ENCODE data around the gene GRN.
A peak's percentile ranks its signal among the peaks of the same experiment; 100 is the strongest.
"Not testable (repeated sequence)": the region's sequence is repeated elsewhere in the genome, so short reads cannot be mapped to it uniquely, and the experiment has no call there.

GRN gene

DNA sequence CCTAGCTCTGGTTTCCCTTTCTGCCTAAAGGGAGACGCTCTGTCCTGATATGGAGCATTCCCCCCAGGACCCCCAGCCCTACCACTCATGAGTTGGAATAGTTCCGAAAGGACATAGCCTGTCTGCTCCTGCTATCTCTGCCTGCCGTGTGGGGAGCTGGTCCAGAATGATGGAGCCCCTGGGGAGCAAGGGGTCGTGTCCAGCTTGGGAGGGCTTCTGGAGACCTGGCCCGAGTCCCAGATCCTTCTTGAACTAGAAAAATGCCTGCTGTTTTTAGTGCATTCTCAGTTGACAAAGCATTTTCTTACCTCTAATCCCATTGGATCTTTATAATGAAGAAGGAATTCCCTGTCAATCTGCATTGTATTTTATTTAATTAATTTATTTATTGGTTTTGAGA, 9.1 kb upstream of the GRN start:
- no peak overlapping the region for H3K27ac ChIP-seq (ENCODE audit: low read depth, low read length)
- H3K9me3 ChIP-seq (ENCODE audit: insufficient read depth, low read depth, low read length), result no peaks in the 10 kb centered on the region
- H3K79me2 ChIP-seq (ENCODE audit: control insufficient read depth, insufficient read depth, low read length, poor library complexity), result no peaks in the 10 kb centered on the region
- H2BK5ac ChIP-seq (ENCODE audit: low read depth, low read length, poor library complexity), result no peak overlapping the region
- H3K79me1 ChIP-seq (ENCODE audit: low read length), result no peaks in the 10 kb centered on the region
- H3K18ac ChIP-seq (ENCODE audit: low read length), result no peak overlapping the region
- H3K23ac ChIP-seq (ENCODE audit: low read length), result no peak overlapping the region
- H3K9ac ChIP-seq (ENCODE audit: low read length), result no peak overlapping the region
- DNase-seq, result no peak
- no CpG with 5 or more reads among the region's 5 CpGs for WGBS (ENCODE audit: extremely low coverage, insufficient coverage, insufficient read length)
- H2AK5ac ChIP-seq (ENCODE audit: low read length), result no peak overlapping the region
- no peak overlapping the region for H4K12ac ChIP-seq (ENCODE audit: low read depth, low read length)
- H2AFZ ChIP-seq (ENCODE audit: insufficient read depth, low read length, poor library complexity), result no peak overlapping the region
- H3K4ac ChIP-seq (ENCODE audit: low read depth, low read length), result no peak overlapping the region
- no peaks in the 10 kb centered on the region for H3K27me3 ChIP-seq (ENCODE audit: insufficient read depth, low read length)
- no peaks in the 10 kb centered on the region for H3K36me3 ChIP-seq (ENCODE audit: control insufficient read depth in 1 of 2, insufficient read depth in 2 of 2, low read length in 2 of 2)
- H2BK120ac ChIP-seq (ENCODE audit: insufficient read depth, low read length, poor library complexity), result no peak overlapping the region
- no peak overlapping the region for H2BK12ac ChIP-seq (ENCODE audit: low read length)
- no peak overlapping the region for H4K8ac ChIP-seq (ENCODE audit: low read depth, low read length)
- H3K14ac ChIP-seq (ENCODE audit: low read length), result no peak overlapping the region
- no peaks in the 10 kb centered on the region for H3K4me1 ChIP-seq (ENCODE audit: control insufficient read depth in 1 of 2, insufficient read depth in 2 of 2, low read length in 2 of 2)
- no peak overlapping the region for H3K4me3 ChIP-seq (ENCODE audit: low read depth, low read length)
- no peak overlapping the region for H3K4me2 ChIP-seq (ENCODE audit: low read length)
- no peak overlapping the region for H4K91ac ChIP-seq (ENCODE audit: low read depth, low read length)

DNA sequence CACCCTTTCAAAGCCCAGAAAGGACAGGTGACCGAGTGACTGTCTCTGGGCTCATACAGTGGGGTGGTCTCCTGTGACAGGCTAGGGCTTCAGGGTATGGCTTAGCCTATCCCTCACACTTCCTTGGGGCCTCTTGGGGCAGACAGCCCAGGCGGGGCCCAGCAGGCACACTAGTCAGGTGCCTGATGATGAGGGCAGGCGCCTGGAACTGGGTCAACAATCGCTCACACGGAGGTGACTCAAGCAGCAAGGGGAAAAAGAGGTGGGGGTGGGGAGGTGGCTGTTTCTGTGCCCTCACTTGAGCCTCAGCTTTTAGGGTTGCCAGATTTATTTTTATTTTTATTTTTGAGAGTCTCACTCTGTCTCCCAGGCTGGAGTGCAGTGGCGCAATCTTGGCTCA, 6.4 kb upstream of the GRN start:
- no peak overlapping the region for H2BK120ac ChIP-seq (ENCODE audit: insufficient read depth, low read length, poor library complexity)
- WGBS (ENCODE audit: extremely low coverage, insufficient coverage, insufficient read length), result no CpG with 5 or more reads among the region's 6 CpGs
- H2BK5ac ChIP-seq (ENCODE audit: low read depth, low read length, poor library complexity), result no peak overlapping the region
- no peak overlapping the region for H3K14ac ChIP-seq (ENCODE audit: low read length)
- H4K12ac ChIP-seq (ENCODE audit: low read depth, low read length), result no peak overlapping the region
- no peak overlapping the region for H2AK5ac ChIP-seq (ENCODE audit: low read length)
- H3K4ac ChIP-seq (ENCODE audit: low read depth, low read length), result no peak overlapping the region
- no peak for DNase-seq
- H3K18ac ChIP-seq (ENCODE audit: low read length), result no peak overlapping the region
- H3K36me3 ChIP-seq (ENCODE audit: control insufficient read depth in 1 of 2, insufficient read depth in 2 of 2, low read length in 2 of 2), result no peaks in the 10 kb centered on the region
- H2BK12ac ChIP-seq (ENCODE audit: low read length), result no peak overlapping the region
- H4K91ac ChIP-seq (ENCODE audit: low read depth, low read length), result no peak overlapping the region
- H3K9me3 ChIP-seq (ENCODE audit: insufficient read depth, low read depth, low read length), result peaks cover 1% of the 10 kb centered on the region
- H3K9ac ChIP-seq (ENCODE audit: low read length), result no peak overlapping the region
- H4K8ac ChIP-seq (ENCODE audit: low read depth, low read length), result no peak overlapping the region
- no peak overlapping the region for H3K27ac ChIP-seq (ENCODE audit: low read depth, low read length)
- no peaks in the 10 kb centered on the region for H3K27me3 ChIP-seq (ENCODE audit: insufficient read depth, low read length)
- H3K4me2 ChIP-seq (ENCODE audit: low read length), result no peak overlapping the region
- H3K79me2 ChIP-seq (ENCODE audit: control insufficient read depth, insufficient read depth, low read length, poor library complexity), result no peaks in the 10 kb centered on the region
- no peak overlapping the region for H2AFZ ChIP-seq (ENCODE audit: insufficient read depth, low read length, poor library complexity)
- no peak overlapping the region for H3K4me3 ChIP-seq (ENCODE audit: low read depth, low read length)
- H3K4me1 ChIP-seq (ENCODE audit: control insufficient read depth in 1 of 2, insufficient read depth in 2 of 2, low read length in 2 of 2), result no peaks in the 10 kb centered on the region
- H3K23ac ChIP-seq (ENCODE audit: low read length), result no peak overlapping the region
- no peaks in the 10 kb centered on the region for H3K79me1 ChIP-seq (ENCODE audit: low read length)

DNA sequence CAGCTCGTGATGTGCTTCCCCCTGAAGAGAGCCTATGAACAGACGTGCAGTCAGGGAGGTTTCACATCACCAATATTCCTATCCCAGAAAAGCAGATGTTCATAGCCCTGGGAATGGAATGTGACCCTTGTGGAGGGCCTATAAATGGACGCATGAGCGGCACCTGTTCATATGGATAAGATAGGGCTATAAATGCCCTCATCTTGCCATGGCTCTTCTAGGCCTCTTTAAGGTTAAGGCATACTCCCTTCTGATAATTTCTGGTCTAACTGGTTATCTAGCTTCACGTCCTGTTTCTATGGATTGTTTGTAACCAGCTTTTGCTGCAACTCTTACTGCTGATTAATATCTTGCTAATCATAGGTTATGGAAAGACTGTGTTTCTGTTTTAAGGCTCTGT, 4.5 kb upstream of the GRN start:
- DNase-seq, result peak in 1 of 2 donors; percentile 61
- not testable (repeated sequence) for H3K23ac ChIP-seq (ENCODE audit: low read length); H2AK5ac ChIP-seq (ENCODE audit: low read length); H3K4me2 ChIP-seq (ENCODE audit: low read length); H4K12ac ChIP-seq (ENCODE audit: low read depth, low read length); H3K18ac ChIP-seq (ENCODE audit: low read length); H3K4me1 ChIP-seq (ENCODE audit: control insufficient read depth in 1 of 2, insufficient read depth in 2 of 2, low read length in 2 of 2); H2BK12ac ChIP-seq (ENCODE audit: low read length); H3K4me3 ChIP-seq (ENCODE audit: low read depth, low read length); H3K9ac ChIP-seq (ENCODE audit: low read length); H4K8ac ChIP-seq (ENCODE audit: low read depth, low read length); H3K4ac ChIP-seq (ENCODE audit: low read depth, low read length); H3K14ac ChIP-seq (ENCODE audit: low read length); H2BK120ac ChIP-seq (ENCODE audit: insufficient read depth, low read length, poor library complexity); H2BK5ac ChIP-seq (ENCODE audit: low read depth, low read length, poor library complexity); H4K91ac ChIP-seq (ENCODE audit: low read depth, low read length); H3K27me3 ChIP-seq (ENCODE audit: insufficient read depth, low read length); H3K9me3 ChIP-seq (ENCODE audit: insufficient read depth, low read depth, low read length); H2AFZ ChIP-seq (ENCODE audit: insufficient read depth, low read length, poor library complexity); H3K36me3 ChIP-seq (ENCODE audit: control insufficient read depth in 1 of 2, insufficient read depth in 2 of 2, low read length in 2 of 2); H3K79me2 ChIP-seq (ENCODE audit: control insufficient read depth, insufficient read depth, low read length, poor library complexity); H3K27ac ChIP-seq (ENCODE audit: low read depth, low read length); H3K79me1 ChIP-seq (ENCODE audit: low read length)
- no CpG with 5 or more reads among the region's 5 CpGs for WGBS (ENCODE audit: extremely low coverage, insufficient coverage, insufficient read length)

DNA sequence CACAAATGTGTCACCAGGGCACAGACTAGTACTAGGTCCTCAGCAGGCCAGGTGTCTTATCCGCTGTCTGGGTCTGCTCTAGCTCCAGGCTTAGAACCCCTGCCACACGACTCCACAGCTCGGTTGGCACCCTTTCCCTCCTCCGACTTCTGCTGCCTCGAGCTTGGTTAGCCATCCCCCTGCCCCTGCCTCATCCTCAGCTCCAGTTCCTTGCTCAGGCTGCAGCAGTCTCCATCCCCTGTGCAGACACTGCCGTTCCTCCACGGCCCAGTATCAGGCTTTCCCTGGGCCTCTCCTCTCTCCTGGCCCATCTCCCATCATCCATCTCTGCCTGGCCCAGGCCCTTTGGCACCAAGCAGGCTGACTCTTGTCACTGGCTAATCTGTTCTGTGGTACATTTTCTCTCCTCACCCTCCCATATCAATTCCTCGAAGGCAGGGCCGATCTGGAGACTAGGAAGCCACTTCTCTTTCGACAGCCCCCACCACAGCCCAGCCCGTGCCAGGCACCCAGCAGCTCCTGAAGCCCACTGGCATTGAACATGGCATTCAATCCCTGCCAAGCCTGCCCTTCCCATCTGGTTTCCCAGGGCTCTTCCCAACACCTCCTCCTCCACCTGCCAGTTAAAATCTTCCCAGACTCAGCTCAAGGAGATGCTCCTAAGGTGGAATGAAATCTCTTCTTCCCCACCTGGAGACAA, 1.4 kb upstream of the GRN start:
- Histone ChIP-seq H3K18ac (ENCODE audit: low read length) (no peak overlapping the region), H3K27ac (ENCODE audit: low read depth, low read length) (no peak overlapping the region)
- WGBS (ENCODE audit: extremely low coverage, insufficient coverage, insufficient read length), result no CpG with 5 or more reads among the region's 11 CpGs

More for the DNA sequence above, 1.4 kb upstream of the GRN start:
- Histone ChIP-seq H3K9me3 (ENCODE audit: insufficient read depth, low read depth, low read length) (peaks cover 1% of the 10 kb centered on the region), H3K4me1 (ENCODE audit: control insufficient read depth in 1 of 2, insufficient read depth in 2 of 2, low read length in 2 of 2) (peaks cover 3 to 7% of the 10 kb centered on the region in 2 experiments), H2BK5ac (ENCODE audit: low read depth, low read length, poor library complexity) (no peak overlapping the region), H4K8ac (ENCODE audit: low read depth, low read length) (peak overlapping the region; percentile 14), H3K9ac (ENCODE audit: low read length) (peak overlapping the region; percentile 2), H3K23ac (ENCODE audit: low read length) (no peak overlapping the region), H3K4me2 (ENCODE audit: low read length) (no peak overlapping the region), H2BK120ac (ENCODE audit: insufficient read depth, low read length, poor library complexity) (no peak overlapping the region), H3K27me3 (ENCODE audit: insufficient read depth, low read length) (no peaks in the 10 kb centered on the region), H3K79me2 (ENCODE audit: control insufficient read depth, insufficient read depth, low read length, poor library complexity) (no peaks in the 10 kb centered on the region), H3K36me3 (ENCODE audit: control insufficient read depth in 1 of 2, insufficient read depth in 2 of 2, low read length in 2 of 2) (peaks cover 0 to 3% of the 10 kb centered on the region in 2 experiments), H3K79me1 (ENCODE audit: low read length) (peaks cover 3% of the 10 kb centered on the region), H2BK12ac (ENCODE audit: low read length) (peak overlapping the region; percentile 10), H2AFZ (ENCODE audit: insufficient read depth, low read length, poor library complexity) (no peak overlapping the region), H3K4ac (ENCODE audit: low read depth, low read length) (no peak overlapping the region), H4K91ac (ENCODE audit: low read depth, low read length) (no peak overlapping the region), H3K14ac (ENCODE audit: low read length) (no peak overlapping the region), H2AK5ac (ENCODE audit: low read length) (no peak overlapping the region), H3K4me3 (ENCODE audit: low read depth, low read length) (no peak overlapping the region), H4K12ac (ENCODE audit: low read depth, low read length) (peak overlapping the region; percentile 11)
- DNase-seq, result no peak
